Measurements from ENCODE around the gene MACROD2. TPM values are rescaled to one million over a fixed set of nuclear protein-coding genes. Genes with fewer than 3 reads are reported as not detected.

The MACROD2 gene
- polyA plus RNA-seq, 1 donor (not counting 4 experiments of a cell fraction or from before 2014, with no cell fraction given): 0.71 TPM

DNA sequence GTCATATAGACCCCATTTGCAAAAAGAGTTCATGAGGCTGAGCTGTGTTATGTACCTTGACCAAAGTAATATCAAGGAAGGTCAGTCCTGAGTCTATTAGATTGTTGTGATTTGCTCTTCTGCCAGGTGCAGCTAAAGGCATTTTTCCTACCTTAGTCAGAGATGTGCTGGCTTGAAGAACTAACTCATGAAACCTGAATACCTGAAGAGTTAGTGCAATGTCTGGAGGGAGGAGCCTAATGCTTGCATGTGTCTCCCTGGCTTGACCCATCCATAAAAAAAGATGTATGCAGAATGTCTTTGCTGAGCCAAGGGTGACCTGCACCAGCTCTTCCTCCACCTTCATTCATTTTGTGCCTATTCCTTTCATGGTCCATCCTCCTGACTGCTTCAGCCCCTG is 1835.9 kb downstream of the MACROD2 start:
- no peaks in the 10 kb centered on the region for H3K36me3 ChIP-seq (ENCODE audit: control insufficient read depth in 2 of 2, extremely low read depth in 1 of 2, insufficient read depth in 2 of 2, low read length in 2 of 2)
- no peak overlapping the region for H3K4me3 ChIP-seq (ENCODE audit: control insufficient read depth in 2 of 3, extremely low read depth in 1 of 3, insufficient read depth in 2 of 3, low read depth in 1 of 3, low read length in 3 of 3)
- H3K4me1 ChIP-seq (ENCODE audit: control insufficient read depth, extremely low read depth, insufficient read depth, low read length): peaks cover 11% of the 10 kb centered on the region
- no peaks in the 10 kb centered on the region for H3K27me3 ChIP-seq (ENCODE audit: control insufficient read depth, extremely low read depth, insufficient read depth, low read length)
- H3K9me3 ChIP-seq (ENCODE audit: control insufficient read depth, low read depth, low read length): no peaks in the 10 kb centered on the region
- dilution Hi-C loops (cut with MboI; ENCODE audit: extremely low pct_ligation_motif_present, low sequenced_read_pairs): no loop called here
- FAIRE-seq: peak; percentile 85
- no peak overlapping the region for H3K4me2 ChIP-seq (ENCODE audit: control insufficient read depth, extremely low read depth, insufficient read depth, low read depth, low read length)
- H2AFZ ChIP-seq (ENCODE audit: control insufficient read depth, low read length): no peak overlapping the region
- H4K20me1 ChIP-seq (ENCODE audit: control insufficient read depth, extremely low read depth, insufficient read depth, low read length): no peaks in the 10 kb centered on the region
- H3K27ac ChIP-seq (ENCODE audit: control insufficient read depth, insufficient read depth, low read length): no peak overlapping the region
- peak; percentile 23 for DNase-seq (ENCODE audit: low read depth, low spot score)
- H3K9me1 ChIP-seq (ENCODE audit: control insufficient read depth, extremely low read depth, insufficient read depth, low read length): no peaks in the 10 kb centered on the region
- no peak overlapping the region for H3K9ac ChIP-seq (ENCODE audit: control insufficient read depth, extremely low read depth, insufficient read depth, low read length)
- TF ChIP-seq, protein P1, sequence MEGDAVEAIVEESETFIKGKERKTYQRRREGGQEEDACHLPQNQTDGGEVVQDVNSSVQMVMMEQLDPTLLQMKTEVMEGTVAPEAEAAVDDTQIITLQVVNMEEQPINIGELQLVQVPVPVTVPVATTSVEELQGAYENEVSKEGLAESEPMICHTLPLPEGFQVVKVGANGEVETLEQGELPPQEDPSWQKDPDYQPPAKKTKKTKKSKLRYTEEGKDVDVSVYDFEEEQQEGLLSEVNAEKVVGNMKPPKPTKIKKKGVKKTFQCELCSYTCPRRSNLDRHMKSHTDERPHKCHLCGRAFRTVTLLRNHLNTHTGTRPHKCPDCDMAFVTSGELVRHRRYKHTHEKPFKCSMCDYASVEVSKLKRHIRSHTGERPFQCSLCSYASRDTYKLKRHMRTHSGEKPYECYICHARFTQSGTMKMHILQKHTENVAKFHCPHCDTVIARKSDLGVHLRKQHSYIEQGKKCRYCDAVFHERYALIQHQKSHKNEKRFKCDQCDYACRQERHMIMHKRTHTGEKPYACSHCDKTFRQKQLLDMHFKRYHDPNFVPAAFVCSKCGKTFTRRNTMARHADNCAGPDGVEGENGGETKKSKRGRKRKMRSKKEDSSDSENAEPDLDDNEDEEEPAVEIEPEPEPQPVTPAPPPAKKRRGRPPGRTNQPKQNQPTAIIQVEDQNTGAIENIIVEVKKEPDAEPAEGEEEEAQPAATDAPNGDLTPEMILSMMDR (optimal IDR thresholded peaks at IDR 0.05 in 1 of 3, IDR thresholded peaks at IDR 0.05 in 1 of 3, conservative IDR thresholded peaks at IDR 0.05 in 1 of 3; ENCODE audit: extremely low read depth in 1 of 3, insufficient read depth in 2 of 3, low read length in 3 of 3): no peak
- no peak for TF ChIP-seq EZH2 (IDR thresholded peaks at IDR 0.05; ENCODE audit: low read length)
- H3K79me2 ChIP-seq (ENCODE audit: control insufficient read depth, insufficient read depth, low read length): no peaks in the 10 kb centered on the region

DNA sequence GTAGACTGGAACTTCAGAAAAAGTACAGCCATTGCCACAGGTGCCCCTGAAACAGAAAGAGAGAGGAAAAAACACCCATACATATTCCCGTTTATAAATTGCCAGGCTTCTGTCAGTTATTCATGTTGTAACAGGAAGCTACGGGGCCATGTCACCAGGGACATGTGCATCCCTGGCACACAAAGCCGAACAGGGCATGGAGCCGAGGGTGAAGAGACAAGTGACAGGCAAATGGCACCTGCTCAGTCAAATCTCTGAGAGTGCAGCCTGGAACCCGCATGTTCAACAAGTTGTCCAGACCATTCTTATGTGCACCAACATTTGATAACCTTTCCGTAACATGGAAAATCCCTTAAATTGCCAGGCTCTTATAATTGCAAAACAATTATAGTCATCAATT is 1837.2 kb downstream of the MACROD2 start:
- H3K9me1 ChIP-seq (ENCODE audit: control insufficient read depth, extremely low read depth, insufficient read depth, low read length): no peaks in the 10 kb centered on the region
- H3K9ac ChIP-seq (ENCODE audit: control insufficient read depth, extremely low read depth, insufficient read depth, low read length): no peak overlapping the region
- no peak overlapping the region for H3K4me2 ChIP-seq (ENCODE audit: control insufficient read depth, extremely low read depth, insufficient read depth, low read depth, low read length)
- FAIRE-seq (no peak), DNase-seq (ENCODE audit: low read depth, low spot score) (no peak)
- no peaks in the 10 kb centered on the region for H3K27me3 ChIP-seq (ENCODE audit: control insufficient read depth, extremely low read depth, insufficient read depth, low read length)
- no peak overlapping the region for H3K4me3 ChIP-seq (ENCODE audit: control insufficient read depth in 2 of 3, extremely low read depth in 1 of 3, insufficient read depth in 2 of 3, low read depth in 1 of 3, low read length in 3 of 3)
- no peak overlapping the region for H3K27ac ChIP-seq (ENCODE audit: control insufficient read depth, insufficient read depth, low read length)
- no peaks in the 10 kb centered on the region for H3K79me2 ChIP-seq (ENCODE audit: control insufficient read depth, insufficient read depth, low read length)
- no peaks in the 10 kb centered on the region for H4K20me1 ChIP-seq (ENCODE audit: control insufficient read depth, extremely low read depth, insufficient read depth, low read length)
- TF ChIP-seq, protein P1 (optimal IDR thresholded peaks at IDR 0.05 in 1 of 3, IDR thresholded peaks at IDR 0.05 in 1 of 3, conservative IDR thresholded peaks at IDR 0.05 in 1 of 3; ENCODE audit: extremely low read depth in 1 of 3, insufficient read depth in 2 of 3, low read length in 3 of 3): no peak
- TF ChIP-seq EZH2 (IDR thresholded peaks at IDR 0.05; ENCODE audit: low read length): no peak
- H2AFZ ChIP-seq (ENCODE audit: control insufficient read depth, low read length): no peak overlapping the region
- dilution Hi-C loops (cut with MboI; ENCODE audit: extremely low pct_ligation_motif_present, low sequenced_read_pairs): no loop called here
- H3K36me3 ChIP-seq (ENCODE audit: control insufficient read depth in 2 of 2, extremely low read depth in 1 of 2, insufficient read depth in 2 of 2, low read length in 2 of 2): no peaks in the 10 kb centered on the region
- H3K4me1 ChIP-seq (ENCODE audit: control insufficient read depth, extremely low read depth, insufficient read depth, low read length): peaks cover 11% of the 10 kb centered on the region
- H3K9me3 ChIP-seq (ENCODE audit: control insufficient read depth, low read depth, low read length): no peaks in the 10 kb centered on the region
